SK-N-MC (cell line): ENCODE data around the gene NLRX1.

Experiments used
- EZH2 ChIP-seq: fragments of 200-600 bp; sonication (generic); IDR thresholded peaks from one replicate; pipeline ENCODE4 v1.6.1; 2017; ENCODE audit warnings: antibody characterized with exemption
- FOXP2 ChIP-seq: optimal IDR thresholded peaks from 2 replicates; pipeline ENCODE3; 2011; ENCODE audit warnings: mild to moderate bottlenecking, moderate library complexity; ENCODE audit not compliant: insufficient read depth; ENCODE audit errors: extremely low read length, control extremely low read depth
- POLR2AphosphoS5 ChIP-seq: IDR thresholded peaks from 2 replicates; pipeline ENCODE4 v1.6.1; 2012; ENCODE audit warnings: mild to moderate bottlenecking, low read depth, low read length, borderline replicate concordance

GRCh38 chr11:119160151-119160550, 8.4 kb upstream of the NLRX1 start:
- TF ChIP-seq POLR2AphosphoS5 (no peak), EZH2 (no peak), FOXP2 (no peak)
